COLO668 (cell line): ENCODE data around the gene SLC35F5.
"Not testable (repeated sequence)": the region's sequence is repeated elsewhere in the genome, so short reads cannot be mapped to it uniquely, and the experiment has no call there.

ENCODE experiments used
- DNase-seq: peaks from one replicate; lab custom pipeline; 2025; ENCODE audit not compliant: unreplicated experiment; lab: John Stamatoyannopoulos, UW

Gene SLC35F5

DNA sequence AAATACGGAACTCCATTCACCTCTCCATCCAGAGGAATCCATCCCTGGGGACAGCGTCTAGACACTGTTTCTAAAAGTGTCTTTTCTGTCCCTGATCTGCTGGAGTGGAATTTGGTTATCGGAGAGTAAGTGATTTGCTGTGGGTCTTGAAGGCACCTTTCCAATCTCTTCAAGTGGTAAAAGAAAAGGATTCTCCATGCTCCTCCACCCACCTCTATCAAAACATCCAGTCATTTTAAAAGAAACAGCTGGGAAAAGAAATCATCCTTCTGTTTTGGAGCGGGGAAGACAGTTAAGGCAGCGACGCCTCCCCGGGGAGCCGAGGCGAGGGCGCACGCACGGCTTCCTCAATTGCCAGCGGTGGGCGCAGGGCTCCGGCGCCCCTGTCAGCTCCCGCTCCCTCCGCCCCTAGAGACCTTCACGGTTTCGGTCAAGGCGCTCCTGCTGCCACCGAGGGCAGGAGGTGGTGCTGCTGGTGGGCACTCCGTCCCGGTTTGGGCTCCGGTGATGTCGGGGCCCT, 547 bp downstream of the SLC35F5 start:
- peak; percentile 69 for DNase-seq

DNA sequence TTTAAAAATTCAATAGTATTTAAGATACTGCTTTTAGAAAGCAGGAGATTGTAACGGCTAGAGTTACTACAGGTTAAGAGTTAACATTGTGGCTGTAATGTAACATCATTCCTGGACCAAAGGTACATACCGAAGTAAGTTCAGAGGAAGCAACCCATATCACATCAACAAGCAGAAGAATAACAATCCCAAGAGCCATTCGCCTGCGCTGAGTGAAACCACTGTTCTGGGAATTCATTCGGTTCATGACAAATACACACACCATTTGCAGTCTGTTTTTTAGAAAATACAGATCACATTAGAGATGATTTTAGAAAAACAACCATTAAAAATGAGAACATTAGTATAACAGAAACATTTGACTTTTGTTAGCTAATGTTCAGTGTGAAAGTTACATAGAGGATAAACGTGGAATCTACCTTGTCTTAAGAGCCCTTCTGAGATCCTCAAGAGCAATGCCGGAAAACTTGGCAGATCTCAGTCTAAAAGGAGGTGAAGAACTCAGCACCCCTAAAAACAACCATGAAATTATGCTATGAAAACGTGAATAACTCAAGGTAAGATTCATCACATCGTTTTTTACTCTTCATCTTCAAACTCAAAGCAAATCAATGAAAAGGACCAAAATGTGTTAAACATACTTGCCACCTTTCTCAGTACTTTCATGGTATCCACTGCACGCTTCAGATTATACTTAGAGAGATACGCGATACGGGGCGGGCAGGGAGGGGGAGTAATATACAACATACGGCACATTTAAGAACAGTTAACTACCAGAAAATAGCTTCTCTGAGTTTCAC, 1.2 kb downstream of the SLC35F5 start:
- DNase-seq, result no peak

- no peak for DNase-seq
These were observed 2.3 kb downstream of the SLC35F5 start for GRCh38 chr2:113754160-113754559.

GRCh38 chr2:113750385-113750784, 6.1 kb downstream of the SLC35F5 start:
- DNase-seq, result no peak

GRCh38 chr2:113741091-113741490, 15.4 kb downstream of the SLC35F5 start:
- DNase-seq, result no peak

GRCh38 chr2:113739849-113740248, 16.6 kb downstream of the SLC35F5 start:
- no peak for DNase-seq

DNA sequence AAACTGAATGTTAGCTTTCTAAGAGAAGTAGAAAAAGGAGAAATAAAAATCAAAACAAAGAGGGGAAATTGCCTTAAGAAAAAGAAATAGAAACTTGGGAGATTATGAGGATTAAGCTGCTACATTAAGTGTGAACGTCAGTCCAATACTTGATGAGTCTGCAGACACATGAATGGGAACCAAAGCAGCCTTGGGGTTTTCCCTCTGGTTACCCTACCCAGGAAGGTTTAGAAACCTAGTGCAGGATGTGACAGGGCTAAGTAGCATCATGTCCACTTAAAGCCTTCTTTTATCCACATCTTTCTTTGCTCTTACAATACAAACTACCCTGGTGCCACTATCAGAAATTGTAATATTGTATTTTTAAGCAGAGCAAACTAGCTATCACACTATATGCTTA, 22.3 kb downstream of the SLC35F5 start:
- no peak for DNase-seq

- no peak for DNase-seq
These were observed 32.4 kb downstream of the SLC35F5 start for GRCh38 chr2:113724010-113724409.

- DNase-seq, result no peak
These were observed 33.0 kb downstream of the SLC35F5 start for GRCh38 chr2:113723411-113723810.

GRCh38 chr2:113720167-113720566, 36.3 kb downstream of the SLC35F5 start:
- no peak for DNase-seq

GRCh38 chr2:113716291-113716690, 40.2 kb downstream of the SLC35F5 start:
- DNase-seq, result no peak

DNA sequence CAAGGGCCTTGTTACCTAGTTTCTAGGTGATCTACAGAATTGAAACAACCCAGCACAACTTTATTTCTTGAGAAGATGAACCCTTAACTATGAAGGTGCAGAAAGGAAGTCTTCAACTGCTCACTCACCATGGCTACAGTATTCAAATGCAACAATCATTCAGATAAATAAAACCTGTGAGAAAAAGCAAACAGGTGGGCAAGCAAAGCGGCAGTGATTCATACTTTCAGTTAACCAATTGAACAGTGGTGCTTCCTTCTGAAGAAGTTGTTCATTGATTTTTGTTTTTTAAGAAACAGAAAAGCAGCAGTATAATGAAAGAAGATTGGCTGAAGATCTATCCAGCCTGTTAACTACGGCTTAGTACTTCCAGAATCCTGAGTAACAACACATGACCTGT, 43.5 kb downstream of the SLC35F5 start:
- no peak for DNase-seq

- no peak for DNase-seq
These were observed 44.6 kb downstream of the SLC35F5 start for GRCh38 chr2:113711851-113712250.

GRCh38 chr2:113709022-113709421, 47.4 kb downstream of the SLC35F5 start:
- DNase-seq, result peak; percentile 60

DNA sequence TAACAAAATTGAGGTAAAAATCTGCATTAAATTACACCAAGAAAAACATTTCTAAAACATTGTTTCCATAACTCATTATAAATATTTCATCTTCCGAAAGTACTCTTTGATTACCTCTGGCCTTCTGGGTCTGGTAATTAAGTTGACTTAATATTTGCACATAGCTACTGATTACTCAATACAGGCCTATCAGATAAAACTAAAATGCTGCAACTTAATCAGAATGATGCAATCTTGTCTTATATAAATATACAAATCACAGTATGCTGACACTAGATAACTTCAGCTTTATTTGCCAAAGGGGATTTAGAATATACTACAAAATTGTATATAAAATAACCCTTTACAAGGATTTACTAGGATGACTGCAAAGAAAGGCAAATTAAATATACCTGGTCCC, 49.3 kb downstream of the SLC35F5 start:
- DNase-seq, result no peak

DNA sequence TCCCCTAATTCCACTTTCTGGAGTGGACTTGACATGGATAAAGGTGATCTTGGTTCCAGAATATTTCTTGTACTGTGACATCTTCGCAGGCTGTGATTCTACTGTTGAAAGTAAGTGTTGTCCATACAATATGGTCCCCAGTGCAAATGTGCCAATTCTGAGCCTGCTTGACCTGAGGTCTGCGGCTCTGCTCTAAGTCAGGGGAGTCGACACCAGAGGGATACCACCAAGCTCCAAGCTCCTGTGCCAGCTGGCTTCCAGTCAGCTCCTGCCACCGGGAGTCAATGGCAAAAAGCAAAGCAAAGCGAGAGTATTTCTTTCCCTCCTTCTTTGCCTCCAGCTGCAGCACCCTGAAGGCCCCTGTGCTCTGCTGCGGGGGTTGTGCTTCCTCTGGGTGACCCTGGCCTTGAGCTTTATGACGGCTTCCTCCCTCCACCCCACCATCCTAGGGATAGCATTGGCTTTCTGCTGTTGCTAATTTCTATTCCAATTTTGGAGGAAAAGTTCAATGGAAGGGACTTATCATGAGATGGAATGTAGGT, 50.4 kb downstream of the SLC35F5 start:
- no peak for DNase-seq

DNA sequence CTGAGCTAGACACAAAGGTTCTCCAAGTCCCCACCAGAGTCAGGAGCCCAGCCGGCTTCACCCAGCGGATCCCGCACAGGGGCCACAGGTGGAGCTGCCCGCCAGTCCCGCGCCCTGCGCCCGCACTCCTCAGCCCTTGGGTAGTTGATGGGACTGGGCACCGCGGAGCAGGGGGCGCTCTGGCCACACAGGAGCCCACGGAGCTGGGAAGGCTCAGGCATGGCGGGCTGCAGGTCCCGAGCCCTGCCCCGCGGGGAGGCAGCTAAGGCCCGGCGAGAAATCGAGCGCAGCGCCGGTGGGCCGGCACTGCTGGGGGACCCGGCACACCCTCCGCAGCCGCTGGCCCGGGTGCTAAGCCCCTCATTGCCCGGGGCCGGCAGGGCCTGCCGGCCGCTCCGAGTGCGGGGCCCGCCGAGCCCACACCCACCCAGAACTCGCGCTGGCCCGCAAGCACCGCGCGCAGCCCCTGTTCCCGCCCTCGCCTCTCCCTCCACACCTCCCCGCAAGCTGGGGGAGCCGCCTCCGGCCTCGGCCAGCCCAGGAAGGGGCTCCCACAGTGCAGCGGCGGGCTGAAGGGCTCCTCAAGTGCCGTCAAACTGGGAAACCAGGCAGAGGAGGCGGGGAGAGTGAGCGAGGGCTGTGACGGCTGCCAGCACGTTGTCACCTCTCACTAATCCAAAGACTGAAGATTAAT, 52.0 kb downstream of the SLC35F5 start:
- not testable (repeated sequence) for DNase-seq

DNA sequence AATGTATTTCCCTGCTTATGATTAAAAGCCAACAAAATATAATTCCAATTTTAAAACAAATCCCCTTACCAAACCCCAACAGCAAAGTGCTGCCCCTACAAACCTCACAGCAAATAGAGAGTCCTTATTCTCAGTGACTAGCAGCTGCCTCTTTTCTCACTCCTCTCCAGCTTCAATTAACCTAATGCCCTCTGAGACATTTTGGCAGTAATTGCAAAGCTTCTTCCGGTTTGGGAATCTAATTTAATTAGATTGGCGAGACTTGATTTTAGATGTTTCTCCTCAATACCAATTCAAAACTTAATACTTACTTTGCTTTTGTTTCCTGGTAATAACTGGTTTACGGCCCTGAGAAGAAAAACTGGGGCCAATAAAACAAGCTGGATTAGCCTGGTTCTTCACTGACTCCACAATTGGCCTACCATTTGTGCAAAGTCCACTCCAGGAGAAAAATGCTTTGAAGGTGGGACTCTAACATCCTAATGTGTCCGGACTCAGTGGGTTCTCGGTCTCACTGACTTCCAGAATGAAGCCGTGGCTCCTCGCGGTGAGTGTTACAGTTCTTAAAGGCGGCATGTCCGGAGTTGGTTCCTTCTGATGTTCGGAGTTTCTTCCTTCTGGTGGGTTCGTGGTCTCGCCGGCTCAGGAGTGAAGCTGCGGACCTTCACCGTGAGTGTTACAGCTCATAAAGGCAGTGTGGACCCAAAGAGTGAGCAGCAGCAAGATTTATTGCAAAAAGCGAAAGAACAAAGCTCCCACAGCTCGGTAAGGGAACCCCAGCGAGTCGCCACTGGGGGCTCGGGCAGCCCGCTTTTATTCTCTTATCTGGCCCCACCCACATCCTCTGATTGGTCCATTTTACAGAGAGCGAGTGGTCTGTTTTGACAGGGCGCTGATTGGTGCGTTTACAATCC, 52.8 kb downstream of the SLC35F5 start:
- DNase-seq, result no peak

DNA sequence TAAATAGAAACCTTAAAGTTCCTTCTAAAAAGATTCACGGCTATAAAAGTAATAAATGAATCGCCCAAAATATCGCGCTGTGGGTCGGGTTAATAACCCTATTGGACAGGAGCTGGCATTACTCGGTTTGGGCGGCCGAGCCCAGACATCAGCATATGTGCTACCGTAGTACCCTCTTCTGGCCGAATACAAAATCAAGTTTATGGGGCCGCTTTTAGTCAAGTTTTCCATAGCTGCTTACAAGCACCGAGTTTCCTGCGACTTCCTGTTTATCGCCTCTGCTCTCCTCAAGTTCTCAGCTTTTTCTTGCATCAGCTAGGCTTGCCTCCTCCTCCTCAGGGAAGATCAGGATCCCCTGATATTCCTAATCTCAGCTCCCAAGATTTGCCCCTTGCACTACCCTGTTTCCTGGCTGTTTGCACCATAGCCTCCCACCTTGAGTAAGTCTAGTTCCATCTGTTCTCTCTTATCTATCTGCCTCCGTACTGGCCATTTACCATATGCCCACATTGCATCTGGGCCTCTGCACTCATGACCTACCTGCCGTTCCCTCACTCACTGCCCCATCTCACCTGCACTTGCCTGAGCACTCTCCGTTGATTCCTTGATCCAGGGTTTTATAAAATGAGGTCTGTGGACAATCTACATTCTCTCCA, 56.1 kb downstream of the SLC35F5 start:
- peak; percentile 4 for DNase-seq

GRCh38 chr2:113698892-113699447, 57.5 kb downstream of the SLC35F5 start:
- no peak for DNase-seq
